ENCODE data around the gene ZNF536.

Gene ZNF536

GRCh38 chr19:30371960-30372824 lies at the start of gene ZNF536:
Gene ZNF536, plus strand, starts transcription at chr19:30372384. Its CDS starts 71,179 bp downstream, at chr19:30443563.
- H3K4me3 Mint-ChIP-seq: no peak within 1 kb of the TSS
- no peaks in the 10 kb centered on the region for H3K9me3 Mint-ChIP-seq
- intact Hi-C loops (cut with micrococcal nuclease): no loop called here
- peaks cover 37% of the 10 kb centered on the region for H3K27me3 Mint-ChIP-seq
- no peaks in the 10 kb centered on the region for H3K4me1 Mint-ChIP-seq (ENCODE audit: low read depth)
- H3K27ac Mint-ChIP-seq: no peak within 1 kb of the TSS
- H3K36me3 Mint-ChIP-seq (ENCODE audit: low read depth): no peaks in the 10 kb centered on the region

DNA sequence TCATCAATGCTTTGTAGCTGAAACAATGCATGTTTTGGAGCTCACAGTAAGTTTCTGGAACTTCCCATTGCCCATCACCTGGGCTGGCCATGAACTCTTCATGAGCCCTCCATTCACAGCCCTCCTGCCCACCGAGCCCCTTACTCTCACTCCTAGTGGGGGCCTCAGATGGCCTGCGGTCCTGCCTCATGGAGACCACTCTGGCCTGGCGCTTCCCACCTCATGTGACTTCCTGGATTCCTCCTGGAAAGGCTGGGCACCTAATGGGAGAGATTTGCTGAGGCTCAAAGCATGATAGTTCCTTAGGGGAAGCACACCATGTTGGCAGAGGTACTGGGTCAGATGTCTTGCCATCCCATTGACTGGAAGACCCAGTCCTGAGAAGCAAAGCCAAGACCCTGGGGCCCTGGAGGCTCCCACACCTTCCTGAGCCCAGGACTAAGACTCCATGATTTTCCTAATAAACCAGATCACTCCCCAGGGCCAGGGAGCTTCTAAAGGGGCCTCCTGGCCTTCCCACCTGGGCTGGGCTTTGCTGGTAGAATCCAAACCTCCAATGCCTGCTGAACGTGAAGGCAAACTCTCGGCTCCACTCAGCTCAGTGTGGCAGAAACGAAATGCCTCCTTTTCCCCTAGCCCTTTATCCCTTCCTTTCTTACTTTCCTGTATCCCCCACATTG lies 49.4 kb upstream of the ZNF536 start:
- no peaks in the 10 kb centered on the region for H3K9me3 Mint-ChIP-seq
- no peaks in the 10 kb centered on the region for H3K36me3 Mint-ChIP-seq (ENCODE audit: low read depth)
- H3K27me3 Mint-ChIP-seq: no peaks in the 10 kb centered on the region
- intact Hi-C loops (cut with micrococcal nuclease): no loop called here
- H3K4me1 Mint-ChIP-seq (ENCODE audit: low read depth): no peaks in the 10 kb centered on the region
- H3K4me3 Mint-ChIP-seq: no peak overlapping the region
- H3K27ac Mint-ChIP-seq: no peak overlapping the region

- Mint-ChIP-seq H3K27ac (no peak overlapping the region), H3K27me3 (no peaks in the 10 kb centered on the region), H3K36me3 (ENCODE audit: low read depth) (no peaks in the 10 kb centered on the region), H3K9me3 (no peaks in the 10 kb centered on the region), H3K4me1 (ENCODE audit: low read depth) (no peaks in the 10 kb centered on the region), H3K4me3 (no peak overlapping the region)
- intact Hi-C loops (cut with micrococcal nuclease): no loop called here
Measured at GRCh38 chr19:30323904-30324303, 48.3 kb upstream of the ZNF536 start.

GRCh38 chr19:30324982-30325381 lies 47.2 kb upstream of the ZNF536 start:
- no peaks in the 10 kb centered on the region for H3K9me3 Mint-ChIP-seq
- intact Hi-C loops (cut with micrococcal nuclease): no loop called here
- H3K27ac Mint-ChIP-seq: no peak overlapping the region

DNA sequence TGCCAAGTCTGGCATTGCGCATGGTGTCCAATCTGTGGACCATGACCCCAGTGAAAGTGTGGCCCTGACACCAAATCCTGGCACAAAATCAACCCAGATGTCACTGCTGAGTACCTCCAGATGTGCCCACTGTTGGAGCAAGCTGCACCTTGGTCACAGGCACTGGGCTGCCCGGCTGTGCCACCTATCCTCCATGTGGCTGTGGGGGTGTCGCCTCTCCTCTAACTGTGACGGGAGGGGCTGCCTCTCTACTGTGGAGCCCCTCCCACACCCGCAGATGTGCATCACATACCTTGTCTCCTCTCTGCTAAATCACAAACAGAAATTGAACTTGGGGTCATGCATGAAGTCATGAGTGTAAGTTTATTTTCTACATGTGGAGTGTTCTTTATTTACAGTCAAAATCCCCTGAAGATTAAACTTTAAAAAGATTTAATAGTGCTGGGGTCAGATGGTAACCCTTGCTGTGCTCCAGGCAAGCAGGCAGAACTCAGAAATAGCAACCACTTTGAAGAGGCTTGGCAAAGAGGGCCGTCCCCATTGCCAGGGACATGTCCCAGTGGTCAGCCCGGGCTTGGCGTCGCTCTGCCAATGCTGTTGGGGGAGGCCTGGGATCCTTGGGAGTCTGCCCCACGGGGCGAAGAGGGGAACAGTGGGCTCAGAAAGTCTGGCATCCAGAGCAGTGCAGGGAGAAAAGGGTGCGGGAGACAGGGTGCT lies 46.4 kb upstream of the ZNF536 start:
- Mint-ChIP-seq H3K27ac (no peak overlapping the region), H3K4me3 (no peak overlapping the region), H3K9me3 (no peaks in the 10 kb centered on the region), H3K4me1 (ENCODE audit: low read depth) (no peaks in the 10 kb centered on the region), H3K36me3 (ENCODE audit: low read depth) (no peaks in the 10 kb centered on the region), H3K27me3 (no peaks in the 10 kb centered on the region)
- intact Hi-C loops (cut with micrococcal nuclease): no loop called here

More at GRCh38 chr19:30324982-30325381, 47.2 kb upstream of the ZNF536 start:
- Mint-ChIP-seq H3K27me3 (no peaks in the 10 kb centered on the region), H3K4me3 (no peak overlapping the region), H3K4me1 (ENCODE audit: low read depth) (no peaks in the 10 kb centered on the region), H3K36me3 (ENCODE audit: low read depth) (no peaks in the 10 kb centered on the region)

GRCh38 chr19:30326393-30326710 lies 45.8 kb upstream of the ZNF536 start:
- no peak overlapping the region for H3K4me3 Mint-ChIP-seq
- H3K4me1 Mint-ChIP-seq (ENCODE audit: low read depth): no peaks in the 10 kb centered on the region
- no peak overlapping the region for H3K27ac Mint-ChIP-seq
- H3K27me3 Mint-ChIP-seq: no peaks in the 10 kb centered on the region
- intact Hi-C loops (cut with micrococcal nuclease): no loop called here
- no peaks in the 10 kb centered on the region for H3K9me3 Mint-ChIP-seq
- H3K36me3 Mint-ChIP-seq (ENCODE audit: low read depth): no peaks in the 10 kb centered on the region

- peaks cover 3% of the 10 kb centered on the region for H3K27me3 Mint-ChIP-seq
- no peaks in the 10 kb centered on the region for H3K9me3 Mint-ChIP-seq
- intact Hi-C loops (cut with micrococcal nuclease): no loop called here
- no peaks in the 10 kb centered on the region for H3K4me1 Mint-ChIP-seq (ENCODE audit: low read depth)
- no peak overlapping the region for H3K4me3 Mint-ChIP-seq
- no peaks in the 10 kb centered on the region for H3K36me3 Mint-ChIP-seq (ENCODE audit: low read depth)
- H3K27ac Mint-ChIP-seq: no peak overlapping the region
Measured at GRCh38 chr19:30327331-30327730, 44.9 kb upstream of the ZNF536 start.

DNA sequence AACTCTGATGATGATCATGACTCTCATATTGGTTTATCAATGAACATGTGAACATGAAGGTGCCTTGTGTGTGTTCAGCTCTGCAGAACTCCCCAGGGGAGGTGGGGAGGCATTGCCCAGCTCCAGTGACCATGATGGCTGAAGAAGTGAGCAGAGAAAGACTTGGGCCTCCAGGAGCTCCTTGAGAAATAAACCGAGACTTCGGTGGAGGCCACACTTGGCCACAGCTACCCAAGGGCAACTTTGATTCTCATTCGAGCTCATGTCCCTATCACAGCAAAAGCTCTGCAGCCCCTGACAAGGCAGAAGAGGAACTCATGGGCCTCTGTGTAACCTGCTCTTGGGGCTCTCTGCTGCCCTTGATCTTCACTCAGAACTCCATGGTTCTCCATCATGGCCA lies 44.1 kb upstream of the ZNF536 start:
- Mint-ChIP-seq H3K4me3 (no peak overlapping the region), H3K36me3 (ENCODE audit: low read depth) (no peaks in the 10 kb centered on the region), H3K9me3 (no peaks in the 10 kb centered on the region), H3K27ac (no peak overlapping the region), H3K4me1 (ENCODE audit: low read depth) (no peaks in the 10 kb centered on the region), H3K27me3 (peaks cover 3% of the 10 kb centered on the region)
- intact Hi-C loops (cut with micrococcal nuclease): no loop called here

DNA sequence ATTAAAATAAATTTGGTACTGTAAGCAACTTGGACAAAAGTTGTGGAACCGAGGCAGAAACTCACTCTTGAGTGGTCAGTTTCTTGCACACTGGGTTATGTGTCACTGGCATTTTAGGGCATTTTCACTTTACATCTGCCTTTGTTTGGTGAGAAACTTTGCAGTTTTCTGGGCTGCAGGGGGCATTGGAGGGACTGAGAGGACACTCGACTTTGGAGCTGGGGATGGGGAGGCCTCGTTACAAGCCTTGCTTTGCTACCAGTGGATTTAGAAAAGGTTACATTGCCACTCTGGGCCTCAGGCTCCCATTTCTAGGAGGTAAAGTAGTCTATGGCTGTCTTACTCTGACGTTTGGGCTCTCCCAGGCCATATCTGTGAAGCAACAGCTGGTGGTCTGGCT lies 41.9 kb upstream of the ZNF536 start:
- Mint-ChIP-seq H3K27me3 (peaks cover 3% of the 10 kb centered on the region), H3K27ac (no peak overlapping the region), H3K4me3 (no peak overlapping the region), H3K4me1 (ENCODE audit: low read depth) (no peaks in the 10 kb centered on the region), H3K9me3 (no peaks in the 10 kb centered on the region), H3K36me3 (ENCODE audit: low read depth) (no peaks in the 10 kb centered on the region)
- intact Hi-C loops (cut with micrococcal nuclease): no loop called here

DNA sequence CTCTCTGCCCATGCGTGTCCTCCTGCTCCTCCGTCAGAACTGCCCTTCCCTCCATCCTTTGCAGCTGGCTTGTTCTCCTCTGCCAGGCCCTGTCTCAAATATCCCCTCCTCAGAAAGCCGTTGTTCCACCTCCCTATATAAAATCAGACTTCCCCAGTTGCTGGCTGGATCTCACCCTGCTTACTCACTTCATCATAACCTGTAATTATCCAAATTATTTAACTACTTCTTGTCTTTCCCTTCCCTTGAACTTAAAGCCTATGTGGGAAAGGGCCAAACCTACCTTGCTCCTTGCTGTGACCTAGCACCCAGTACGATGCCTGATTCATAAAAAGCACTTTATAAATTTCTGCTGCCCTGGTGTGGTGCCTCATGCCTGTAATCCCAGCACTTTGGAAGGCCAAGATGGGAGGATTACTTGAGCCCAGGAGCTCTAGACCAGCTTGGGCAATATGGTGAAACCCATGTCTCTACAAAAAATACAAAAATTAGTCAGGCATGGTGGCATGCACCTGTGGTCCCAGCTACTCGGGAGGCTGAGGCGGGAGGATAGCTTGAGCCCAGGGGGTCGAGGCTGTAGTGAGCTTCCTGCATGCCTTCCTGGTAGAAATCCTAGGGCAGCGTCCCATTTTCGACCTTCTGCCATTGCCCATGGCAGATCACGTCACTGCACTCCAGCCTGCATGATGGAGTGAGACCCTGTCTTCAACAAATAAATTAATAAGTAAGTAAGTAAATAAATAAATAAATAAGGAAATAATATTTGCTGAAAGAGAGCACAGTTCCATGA lies 39.5 kb upstream of the ZNF536 start:
- H3K36me3 Mint-ChIP-seq (ENCODE audit: low read depth): no peaks in the 10 kb centered on the region
- intact Hi-C loops (cut with micrococcal nuclease): no loop called here
- H3K27ac Mint-ChIP-seq: no peak overlapping the region
- no peaks in the 10 kb centered on the region for H3K9me3 Mint-ChIP-seq
- no peak overlapping the region for H3K4me3 Mint-ChIP-seq
- H3K4me1 Mint-ChIP-seq (ENCODE audit: low read depth): no peaks in the 10 kb centered on the region
- H3K27me3 Mint-ChIP-seq: peaks cover 3% of the 10 kb centered on the region

- Mint-ChIP-seq H3K4me3 (no peak overlapping the region), H3K4me1 (ENCODE audit: low read depth) (no peaks in the 10 kb centered on the region), H3K36me3 (ENCODE audit: low read depth) (no peaks in the 10 kb centered on the region), H3K9me3 (no peaks in the 10 kb centered on the region), H3K27me3 (peaks cover 3% of the 10 kb centered on the region), H3K27ac (no peak overlapping the region)
- intact Hi-C loops (cut with micrococcal nuclease): no loop called here
Measured at GRCh38 chr19:30333291-30334065, 38.7 kb upstream of the ZNF536 start.

GRCh38 chr19:30334841-30335240 lies 37.3 kb upstream of the ZNF536 start:
- H3K36me3 Mint-ChIP-seq (ENCODE audit: low read depth): no peaks in the 10 kb centered on the region
- intact Hi-C loops (cut with micrococcal nuclease): no loop called here
- H3K4me3 Mint-ChIP-seq: no peak overlapping the region
- no peaks in the 10 kb centered on the region for H3K4me1 Mint-ChIP-seq (ENCODE audit: low read depth)
- H3K27me3 Mint-ChIP-seq: peaks cover 3% of the 10 kb centered on the region
- no peaks in the 10 kb centered on the region for H3K9me3 Mint-ChIP-seq
- no peak overlapping the region for H3K27ac Mint-ChIP-seq

DNA sequence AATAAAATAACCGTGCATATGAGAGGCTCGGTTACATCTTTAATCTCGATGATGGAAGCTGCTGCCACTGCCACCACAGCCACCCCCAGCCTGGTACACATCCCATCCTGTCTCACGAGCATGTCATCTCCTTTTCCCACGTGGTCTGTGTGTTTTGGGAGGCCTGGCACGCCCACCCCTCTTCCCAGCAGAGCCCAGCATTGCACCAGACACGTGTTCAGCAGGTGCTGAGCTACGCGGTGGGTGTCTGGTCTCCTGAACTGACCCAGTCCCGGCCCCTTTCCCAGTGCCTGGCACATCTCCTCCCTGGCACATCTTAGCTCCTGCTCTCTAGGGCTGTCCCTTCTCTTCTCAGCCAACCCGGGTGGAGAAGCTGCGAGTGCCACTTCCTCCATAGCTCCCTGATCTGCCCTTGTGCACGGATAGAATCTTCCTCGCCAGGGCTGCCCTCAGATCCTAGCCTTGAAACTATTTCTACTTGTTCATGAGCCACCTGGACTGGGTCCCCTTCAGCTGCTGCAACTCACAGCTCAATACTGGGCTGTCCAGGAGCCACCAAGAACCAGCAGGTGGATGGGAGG lies 36.8 kb upstream of the ZNF536 start:
- Mint-ChIP-seq H3K4me1 (ENCODE audit: low read depth) (no peaks in the 10 kb centered on the region), H3K27me3 (peaks cover 3% of the 10 kb centered on the region), H3K27ac (no peak overlapping the region), H3K36me3 (ENCODE audit: low read depth) (no peaks in the 10 kb centered on the region), H3K9me3 (no peaks in the 10 kb centered on the region), H3K4me3 (no peak overlapping the region)
- intact Hi-C loops (cut with micrococcal nuclease): no loop called here

All from dendritic cell treated with granulocyte-macrophage colony-stimulating factor and Interleukin-4, amounts not matched to agents 40 ng/mL and 50 ng/mL, for 4 days (primary cell).